NCI-H510A (cell line): ENCODE measurements around the gene NME8.
"Not testable (repeated sequence)": the region's sequence is repeated elsewhere in the genome, so short reads cannot be mapped to it uniquely, and the experiment has no call there.

Experiments used
- DNase-seq: peaks from one replicate; lab custom pipeline; 2025; lab: John Stamatoyannopoulos, UW

NME8 gene

GRCh38 chr7:37848297-37848696 is at the start of gene NME8:
TSS of gene NME8 (plus strand) at chr7:37848597. CDS start at chr7:37850267, 1,670 bp downstream.
- DNase-seq, result no peak

- no peak for DNase-seq
Observed at GRCh38 chr7:37806152-37806551, 42.2 kb upstream of the NME8 start.

- not testable (repeated sequence) for DNase-seq
Observed at GRCh38 chr7:37812161-37812580, 36.2 kb upstream of the NME8 start.

- no peak for DNase-seq
Observed at GRCh38 chr7:37815671-37816371, 32.6 kb upstream of the NME8 start.

GRCh38 chr7:37816922-37817590 is 31.3 kb upstream of the NME8 start:
- no peak for DNase-seq

- DNase-seq, result no peak
Observed at GRCh38 chr7:37817591-37817960, 30.8 kb upstream of the NME8 start.

- no peak for DNase-seq
Observed at GRCh38 chr7:37817996-37818720, 30.2 kb upstream of the NME8 start.

- DNase-seq, result no peak
Observed at GRCh38 chr7:37820708-37821468, 27.5 kb upstream of the NME8 start.

- DNase-seq, result no peak
Observed at GRCh38 chr7:37822946-37823345, 25.5 kb upstream of the NME8 start.

- DNase-seq, result no peak
Observed at GRCh38 chr7:37823557-37823956, 24.8 kb upstream of the NME8 start.

GRCh38 chr7:37825038-37825437 is 23.4 kb upstream of the NME8 start:
- DNase-seq, result no peak

GRCh38 chr7:37826825-37827224 is 21.6 kb upstream of the NME8 start:
- DNase-seq, result no peak

- DNase-seq, result no peak
Observed at GRCh38 chr7:37831244-37831643, 17.2 kb upstream of the NME8 start.

GRCh38 chr7:37832194-37832593 is 16.2 kb upstream of the NME8 start:
- no peak for DNase-seq

GRCh38 chr7:37833107-37833817 is 15.1 kb upstream of the NME8 start:
- DNase-seq, result no peak

GRCh38 chr7:37833818-37834146 is 14.6 kb upstream of the NME8 start:
- DNase-seq, result no peak

- no peak for DNase-seq
Observed at GRCh38 chr7:37853468-37853867, 5.1 kb downstream of the NME8 start.

- no peak for DNase-seq
Observed at GRCh38 chr7:37882086-37882485, 33.7 kb downstream of the NME8 start.

GRCh38 chr7:37893359-37893758 is 45.0 kb downstream of the NME8 start:
- no peak for DNase-seq

GRCh38 chr7:37894671-37895070 is 46.3 kb downstream of the NME8 start:
- no peak for DNase-seq

GRCh38 chr7:37899712-37900247 is 51.4 kb downstream of the NME8 start:
- DNase-seq, result no peak
